Urothelium cell line (cell line): ENCODE measurements around the gene TMEM81.

Source experiments
- DNase-seq: peaks from one replicate; pipeline ENCODE4 v3.0.0; 2011; ENCODE audit warnings: low spot score, mixed read lengths
- FAIRE-seq: peaks from 2 replicates; lab custom pipeline; 2011; peaks lifted over from hg19 to GRCh38; lab: Jason Lieb, UNC

The TMEM81 gene

GRCh38 chr1:205061227-205061626, 23.0 kb downstream of the TMEM81 start:
- FAIRE-seq (no peak), DNase-seq (no peak)

- no peak for DNase-seq
- FAIRE-seq = no peak
Observed at GRCh38 chr1:205060746-205061145, 23.5 kb downstream of the TMEM81 start.

DNA sequence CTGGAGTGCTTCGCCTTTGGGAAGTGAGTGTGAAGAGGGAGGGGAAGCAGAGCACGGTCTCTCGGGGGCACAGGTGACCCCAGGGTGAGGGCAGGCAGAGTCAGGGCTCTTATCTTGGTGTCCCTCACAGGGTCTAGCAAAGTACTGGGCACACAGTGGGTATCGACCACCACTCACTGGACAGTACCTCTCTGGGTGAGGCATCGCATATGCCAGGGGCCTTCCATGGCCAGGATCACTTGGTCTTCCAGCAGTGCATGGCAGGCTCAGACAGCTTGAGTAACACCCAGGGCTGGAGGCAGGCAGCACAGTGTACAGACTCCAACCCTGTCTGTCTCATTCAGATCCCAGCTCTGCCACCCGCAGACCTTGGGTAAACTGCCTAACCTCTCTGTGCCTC, 24.6 kb downstream of the TMEM81 start:
- FAIRE-seq (no peak), DNase-seq (no peak)

DNA sequence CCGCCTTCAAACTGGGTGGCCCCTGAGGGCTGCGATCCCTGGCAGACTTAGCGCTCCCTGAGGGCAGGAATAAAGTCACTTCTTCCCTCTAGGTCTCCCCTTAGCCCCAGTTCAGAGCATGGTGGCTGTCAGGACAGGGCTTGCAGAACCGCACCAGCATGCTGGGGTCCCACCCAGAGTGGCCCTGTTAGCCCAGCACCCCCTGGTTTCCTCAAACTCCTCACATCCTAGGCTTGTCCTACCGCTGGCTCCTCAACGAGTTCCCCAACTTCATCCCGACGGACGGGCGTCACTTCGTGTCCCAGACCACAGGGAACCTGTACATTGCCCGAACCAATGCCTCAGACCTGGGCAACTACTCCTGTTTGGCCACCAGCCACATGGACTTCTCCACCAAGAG, 25.4 kb downstream of the TMEM81 start:
- DNase-seq = no peak
- no peak for FAIRE-seq

GRCh38 chr1:205057808-205058575, 26.3 kb downstream of the TMEM81 start:
- no peak for FAIRE-seq

DNA sequence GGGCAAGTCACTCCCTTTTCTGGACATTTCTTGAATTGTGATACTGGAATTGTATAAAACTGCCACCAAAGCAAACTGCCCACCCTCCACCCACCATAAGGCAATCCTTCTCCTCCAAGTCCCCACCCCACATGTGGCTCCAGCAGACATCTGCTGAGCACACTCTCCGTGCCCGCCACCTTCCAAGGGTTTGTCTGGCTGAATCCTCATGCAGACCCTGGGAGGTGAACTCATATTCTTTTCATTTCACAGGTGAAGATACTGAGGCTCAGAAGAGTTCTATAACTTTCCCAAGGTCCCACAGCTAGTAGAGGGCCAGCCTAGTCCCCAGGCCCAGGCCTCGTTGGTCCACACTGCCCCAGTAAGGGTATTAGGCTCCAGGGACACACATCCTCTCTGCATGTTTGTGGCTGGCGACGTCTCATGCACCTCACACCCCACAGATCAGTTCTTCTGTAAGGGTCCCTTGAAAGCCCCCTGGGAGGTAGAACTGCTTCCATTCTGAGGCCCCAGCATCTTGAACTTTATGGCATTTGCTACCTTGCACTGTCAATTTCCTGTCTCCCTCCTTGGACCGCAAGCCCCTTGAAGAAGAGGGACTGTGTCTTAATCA, 27.2 kb downstream of the TMEM81 start:
- DNase-seq (no peak), FAIRE-seq (no peak)

More at GRCh38 chr1:205057808-205058575, 26.3 kb downstream of the TMEM81 start:
- no peak for DNase-seq

- DNase-seq = no peak
Observed at GRCh38 chr1:205056188-205056611, 28.1 kb downstream of the TMEM81 start.

DNA sequence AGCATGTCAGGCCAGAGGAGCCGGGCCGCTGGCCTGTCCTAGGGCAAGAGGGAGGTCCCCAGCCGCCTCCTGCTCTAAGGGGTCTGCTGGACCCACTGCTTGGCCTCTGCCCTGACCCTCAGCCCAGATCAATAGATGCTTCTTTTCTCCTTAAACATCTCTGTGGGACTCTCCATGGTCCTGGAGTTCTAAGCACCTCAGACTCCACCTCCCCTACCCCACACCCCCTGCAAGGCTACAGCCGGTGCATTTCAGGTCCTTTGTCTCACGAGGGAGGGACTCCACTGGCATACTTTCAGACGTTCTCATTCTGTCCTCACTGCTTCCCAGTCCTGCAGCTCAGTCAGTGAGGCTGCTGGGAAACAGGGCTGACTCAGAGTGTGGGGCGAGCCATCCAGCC, 30.2 kb downstream of the TMEM81 start:
- DNase-seq (no peak), FAIRE-seq (no peak)

More at GRCh38 chr1:205056188-205056611, 28.1 kb downstream of the TMEM81 start:
- FAIRE-seq = no peak

GRCh38 chr1:205053296-205053695, 31.0 kb downstream of the TMEM81 start:
- FAIRE-seq (no peak), DNase-seq (no peak)

DNA sequence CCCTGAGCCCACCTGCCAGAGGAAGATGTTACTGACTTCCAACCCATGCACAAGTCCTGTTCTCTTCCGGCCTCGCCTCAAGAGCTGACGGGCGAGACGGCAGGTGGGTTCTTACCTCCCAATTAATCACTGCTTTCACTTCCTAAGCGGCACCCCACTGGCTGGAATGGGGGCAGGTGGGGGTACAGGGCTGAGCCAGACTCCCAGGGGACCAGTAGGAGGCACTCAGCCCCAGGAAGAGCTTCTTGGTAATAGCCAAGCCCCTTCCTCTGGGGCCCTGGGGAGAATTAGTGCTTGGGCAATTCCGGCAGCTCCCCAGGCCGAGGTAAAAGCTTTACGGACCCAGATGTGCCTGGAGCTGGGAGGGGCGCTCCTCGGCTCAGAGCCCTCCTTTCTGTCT, 31.6 kb downstream of the TMEM81 start:
- FAIRE-seq = no peak
- no peak for DNase-seq

GRCh38 chr1:205049479-205049878, 34.8 kb downstream of the TMEM81 start:
- no peak for FAIRE-seq
- no peak for DNase-seq

DNA sequence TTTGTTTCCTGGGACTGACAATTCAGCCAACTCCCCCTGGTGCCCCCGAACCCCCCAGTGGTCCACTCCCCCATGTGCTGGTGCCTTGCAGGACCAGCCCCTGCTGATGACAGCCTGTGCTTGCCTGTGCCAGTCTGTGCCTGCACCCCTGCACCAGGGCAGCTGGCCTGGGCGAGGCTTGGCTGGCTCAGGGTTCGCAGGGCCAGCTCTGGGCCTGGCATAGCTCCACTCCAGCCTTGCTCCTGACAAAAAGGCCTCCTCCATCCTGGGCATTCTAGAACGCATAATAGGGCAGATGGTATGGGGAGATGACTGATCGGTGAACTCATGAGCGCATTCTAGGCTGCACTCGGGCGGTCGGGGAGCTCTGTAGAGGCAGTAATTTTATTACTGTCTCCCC, 35.9 kb downstream of the TMEM81 start:
- no peak for FAIRE-seq
- DNase-seq = no peak

DNA sequence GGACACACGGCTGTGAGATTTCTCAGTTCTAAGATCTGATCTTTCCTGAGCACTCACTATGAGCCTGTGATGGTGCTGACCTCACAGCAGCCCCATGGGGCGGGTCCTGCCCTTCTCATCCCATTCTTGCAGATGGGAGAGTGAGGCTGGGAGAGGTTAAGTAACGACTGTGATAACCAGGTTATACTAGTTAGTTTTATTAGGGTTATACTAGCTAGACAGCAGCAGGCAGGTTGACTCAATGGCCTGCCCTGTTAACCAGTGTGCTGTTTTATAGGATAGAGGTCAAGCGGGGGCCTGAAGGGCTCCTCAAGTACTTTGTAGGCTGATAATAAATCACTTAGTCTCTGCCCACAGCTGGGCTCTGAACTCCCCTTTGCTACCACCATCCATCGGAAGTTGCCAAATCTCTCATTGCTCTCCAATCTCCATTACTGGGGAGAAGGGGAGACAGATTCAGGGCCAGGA, 36.5 kb downstream of the TMEM81 start:
- no peak for DNase-seq
- FAIRE-seq = no peak

GRCh38 chr1:205046870-205047269, 37.4 kb downstream of the TMEM81 start:
- FAIRE-seq (no peak), DNase-seq (no peak)

DNA sequence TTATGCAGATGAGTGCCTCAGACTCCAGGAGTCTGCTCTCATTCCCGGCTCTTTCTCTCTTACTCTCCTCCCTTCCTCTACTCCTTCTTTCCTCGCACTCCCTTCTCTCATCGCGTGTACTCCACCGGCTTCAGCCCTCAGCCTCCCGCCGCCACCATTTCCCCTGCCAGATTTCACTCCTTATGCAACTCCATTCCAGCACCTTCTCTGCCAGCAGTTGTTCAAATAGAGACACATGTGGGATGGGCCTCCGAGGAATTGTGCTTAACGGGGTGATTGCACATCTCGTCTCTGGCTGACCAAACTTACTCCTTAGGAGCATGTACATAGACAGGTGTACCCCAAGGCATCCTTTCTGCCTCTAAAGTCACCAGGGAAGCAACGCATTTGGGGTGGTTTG, 39.1 kb downstream of the TMEM81 start:
- no peak for DNase-seq
- no peak for FAIRE-seq

DNA sequence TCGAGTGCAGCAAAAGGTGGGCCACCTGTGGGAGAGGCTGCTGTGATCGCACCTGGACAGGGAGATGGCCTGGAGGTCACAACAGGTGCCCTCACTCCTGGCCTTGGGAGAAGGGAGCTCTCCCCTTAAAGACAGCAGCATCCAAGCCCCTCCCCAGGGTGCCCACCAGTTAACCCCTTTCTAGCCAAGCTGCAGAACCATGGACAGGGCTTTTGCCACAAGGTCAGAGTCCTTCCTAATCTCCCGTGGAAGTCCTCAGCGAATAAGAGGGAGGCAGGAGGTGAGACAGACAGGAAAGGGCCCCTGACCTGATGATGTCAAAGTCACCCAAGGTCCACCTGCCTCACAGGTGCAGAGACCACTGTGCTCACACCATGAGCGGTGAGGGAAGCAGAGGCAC, 39.5 kb downstream of the TMEM81 start:
- FAIRE-seq (no peak), DNase-seq (no peak)

GRCh38 chr1:205043866-205044265, 40.4 kb downstream of the TMEM81 start:
- no peak for FAIRE-seq
- DNase-seq = no peak

- FAIRE-seq = no peak
Observed at GRCh38 chr1:205042911-205043806, 41.1 kb downstream of the TMEM81 start, which contains the start of gene CNTN2. Gene CNTN2, plus strand, starts transcription at chr1:205043212. Its CDS starts 9,974 bp downstream, at chr1:205053186.

DNA sequence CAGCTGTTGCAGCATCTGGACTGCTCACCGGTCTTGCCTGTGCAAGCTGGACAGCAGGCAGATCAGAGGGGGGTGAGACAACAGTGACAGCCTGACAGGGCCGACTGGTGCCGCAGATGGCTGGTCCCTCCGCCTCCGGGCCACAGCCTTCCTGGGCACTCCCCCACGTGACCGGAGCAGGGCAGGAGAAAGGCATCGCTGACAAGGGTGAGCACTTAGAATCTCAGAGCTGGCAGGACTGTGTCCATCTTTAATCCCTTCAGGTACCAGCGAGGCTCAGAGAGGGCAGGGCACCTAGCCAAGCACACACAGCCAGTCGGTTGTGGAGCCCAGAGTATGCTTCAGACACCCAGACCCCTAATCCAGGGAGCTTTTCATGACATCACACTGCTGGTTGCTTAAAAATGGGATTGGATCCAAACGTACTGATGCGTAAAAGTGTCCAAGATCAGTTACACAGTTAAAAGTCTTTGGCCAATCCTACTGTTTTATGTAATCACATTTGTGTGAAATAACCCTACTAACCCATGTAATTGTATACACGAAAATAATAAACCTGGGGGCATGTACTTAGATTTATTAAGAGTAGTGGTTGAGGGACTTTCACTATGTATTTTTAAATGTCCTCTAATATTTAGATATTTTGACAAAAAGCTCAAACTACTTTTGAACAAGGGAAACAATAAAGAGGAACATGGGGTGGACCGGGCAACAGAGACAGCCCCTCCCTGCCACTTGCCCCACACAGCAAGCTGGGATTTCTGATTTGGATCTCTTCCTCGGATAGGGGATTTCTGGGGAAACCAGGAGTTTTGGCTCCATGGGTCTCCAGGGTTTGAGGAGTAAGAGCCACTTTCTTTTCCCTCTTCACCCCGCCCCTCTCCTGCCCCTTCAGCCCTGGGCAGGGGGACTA, 42.0 kb downstream of the TMEM81 start:
- FAIRE-seq (no peak), DNase-seq (no peak)

More at GRCh38 chr1:205042911-205043806, 41.1 kb downstream of the TMEM81 start, which contains the start of gene CNTN2:
- no peak for DNase-seq
